ENCODE data around the gene SPATA46.

Gene SPATA46

GRCh38 chr1:162336621-162337285 lies 39.9 kb downstream of the SPATA46 start:
- Histone ChIP-seq H3K4me1 (ENCODE audit: control insufficient read depth, insufficient read depth, low read length) (peaks cover 2% of the 10 kb centered on the region), H3K9ac (ENCODE audit: low read depth, low read length) (no peak overlapping the region), H3K9me3 (ENCODE audit: control insufficient read depth, insufficient read depth, low read length) (no peaks in the 10 kb centered on the region), H3K27me3 (ENCODE audit: control insufficient read depth, insufficient read depth, low read length) (no peaks in the 10 kb centered on the region), H3K36me3 (ENCODE audit: control insufficient read depth, insufficient read depth, low read length) (no peaks in the 10 kb centered on the region), H3K4me3 (ENCODE audit: low read depth, low read length) (no peak overlapping the region)

- H3K4me1 ChIP-seq (ENCODE audit: control insufficient read depth, insufficient read depth, low read length), result peaks cover 2% of the 10 kb centered on the region
- H3K4me3 ChIP-seq (ENCODE audit: low read depth, low read length), result no peak overlapping the region
- no peak overlapping the region for H3K9ac ChIP-seq (ENCODE audit: low read depth, low read length)
- no peaks in the 10 kb centered on the region for H3K9me3 ChIP-seq (ENCODE audit: control insufficient read depth, insufficient read depth, low read length)
- no peaks in the 10 kb centered on the region for H3K27me3 ChIP-seq (ENCODE audit: control insufficient read depth, insufficient read depth, low read length)
- no peaks in the 10 kb centered on the region for H3K36me3 ChIP-seq (ENCODE audit: control insufficient read depth, insufficient read depth, low read length)
Observed at GRCh38 chr1:162335126-162335525, 41.5 kb downstream of the SPATA46 start.

- H3K9me3 ChIP-seq (ENCODE audit: control insufficient read depth, insufficient read depth, low read length), result no peaks in the 10 kb centered on the region
- no peaks in the 10 kb centered on the region for H3K36me3 ChIP-seq (ENCODE audit: control insufficient read depth, insufficient read depth, low read length)
- no peak overlapping the region for H3K9ac ChIP-seq (ENCODE audit: low read depth, low read length)
- H3K4me3 ChIP-seq (ENCODE audit: low read depth, low read length), result no peak overlapping the region
- H3K4me1 ChIP-seq (ENCODE audit: control insufficient read depth, insufficient read depth, low read length), result peaks cover 2% of the 10 kb centered on the region
- H3K27me3 ChIP-seq (ENCODE audit: control insufficient read depth, insufficient read depth, low read length), result no peaks in the 10 kb centered on the region
Observed at GRCh38 chr1:162333991-162334390, 42.7 kb downstream of the SPATA46 start.

- Histone ChIP-seq H3K9ac (ENCODE audit: low read depth, low read length) (no peak overlapping the region), H3K9me3 (ENCODE audit: control insufficient read depth, insufficient read depth, low read length) (no peaks in the 10 kb centered on the region), H3K4me1 (ENCODE audit: control insufficient read depth, insufficient read depth, low read length) (peaks cover 2% of the 10 kb centered on the region), H3K27me3 (ENCODE audit: control insufficient read depth, insufficient read depth, low read length) (no peaks in the 10 kb centered on the region), H3K36me3 (ENCODE audit: control insufficient read depth, insufficient read depth, low read length) (no peaks in the 10 kb centered on the region), H3K4me3 (ENCODE audit: low read depth, low read length) (no peak overlapping the region)
Observed at GRCh38 chr1:162329826-162330225, 46.8 kb downstream of the SPATA46 start.

- Histone ChIP-seq H3K27me3 (ENCODE audit: control insufficient read depth, insufficient read depth, low read length) (no peaks in the 10 kb centered on the region), H3K4me1 (ENCODE audit: control insufficient read depth, insufficient read depth, low read length) (no peaks in the 10 kb centered on the region), H3K9ac (ENCODE audit: low read depth, low read length) (no peak overlapping the region)
Observed at GRCh38 chr1:162328512-162328911, 48.1 kb downstream of the SPATA46 start.

GRCh38 chr1:162327788-162328165 lies 48.9 kb downstream of the SPATA46 start:
- Histone ChIP-seq H3K9ac (ENCODE audit: low read depth, low read length) (no peak overlapping the region), H3K4me1 (ENCODE audit: control insufficient read depth, insufficient read depth, low read length) (no peaks in the 10 kb centered on the region), H3K4me3 (ENCODE audit: low read depth, low read length) (no peak overlapping the region), H3K36me3 (ENCODE audit: control insufficient read depth, insufficient read depth, low read length) (no peaks in the 10 kb centered on the region), H3K9me3 (ENCODE audit: control insufficient read depth, insufficient read depth, low read length) (no peaks in the 10 kb centered on the region), H3K27me3 (ENCODE audit: control insufficient read depth, insufficient read depth, low read length) (no peaks in the 10 kb centered on the region)

More at GRCh38 chr1:162328512-162328911, 48.1 kb downstream of the SPATA46 start:
- Histone ChIP-seq H3K9me3 (ENCODE audit: control insufficient read depth, insufficient read depth, low read length) (no peaks in the 10 kb centered on the region), H3K36me3 (ENCODE audit: control insufficient read depth, insufficient read depth, low read length) (no peaks in the 10 kb centered on the region), H3K4me3 (ENCODE audit: low read depth, low read length) (no peak overlapping the region)

GRCh38 chr1:162327144-162327787 lies 49.4 kb downstream of the SPATA46 start:
- no peak overlapping the region for H3K9ac ChIP-seq (ENCODE audit: low read depth, low read length)
- no peaks in the 10 kb centered on the region for H3K9me3 ChIP-seq (ENCODE audit: control insufficient read depth, insufficient read depth, low read length)
- no peaks in the 10 kb centered on the region for H3K4me1 ChIP-seq (ENCODE audit: control insufficient read depth, insufficient read depth, low read length)
- no peaks in the 10 kb centered on the region for H3K27me3 ChIP-seq (ENCODE audit: control insufficient read depth, insufficient read depth, low read length)
- no peaks in the 10 kb centered on the region for H3K36me3 ChIP-seq (ENCODE audit: control insufficient read depth, insufficient read depth, low read length)
- no peak overlapping the region for H3K4me3 ChIP-seq (ENCODE audit: low read depth, low read length)

GRCh38 chr1:162326559-162326958 lies 50.1 kb downstream of the SPATA46 start:
- H3K9me3 ChIP-seq (ENCODE audit: control insufficient read depth, insufficient read depth, low read length), result no peaks in the 10 kb centered on the region
- H3K36me3 ChIP-seq (ENCODE audit: control insufficient read depth, insufficient read depth, low read length), result no peaks in the 10 kb centered on the region
- H3K4me1 ChIP-seq (ENCODE audit: control insufficient read depth, insufficient read depth, low read length), result no peaks in the 10 kb centered on the region
- no peaks in the 10 kb centered on the region for H3K27me3 ChIP-seq (ENCODE audit: control insufficient read depth, insufficient read depth, low read length)
- no peak overlapping the region for H3K4me3 ChIP-seq (ENCODE audit: low read depth, low read length)
- H3K9ac ChIP-seq (ENCODE audit: low read depth, low read length), result no peak overlapping the region

GRCh38 chr1:162324396-162324795 lies 52.3 kb downstream of the SPATA46 start:
- Histone ChIP-seq H3K4me3 (ENCODE audit: low read depth, low read length) (no peak overlapping the region), H3K9ac (ENCODE audit: low read depth, low read length) (no peak overlapping the region), H3K4me1 (ENCODE audit: control insufficient read depth, insufficient read depth, low read length) (no peaks in the 10 kb centered on the region), H3K36me3 (ENCODE audit: control insufficient read depth, insufficient read depth, low read length) (no peaks in the 10 kb centered on the region), H3K27me3 (ENCODE audit: control insufficient read depth, insufficient read depth, low read length) (no peaks in the 10 kb centered on the region), H3K9me3 (ENCODE audit: control insufficient read depth, insufficient read depth, low read length) (no peaks in the 10 kb centered on the region)

Measured in iPS-15b (cell line).